ENCODE data around the gene USP9Y. TPM values are rescaled to one million over a fixed set of nuclear protein-coding genes. Genes with fewer than 3 reads are reported as not detected.

Gene USP9Y
- polyA plus RNA-seq, 2 of the 4 experiments (the other 2 are of a cell fraction): 6.2 to 28.8 TPM

DNA sequence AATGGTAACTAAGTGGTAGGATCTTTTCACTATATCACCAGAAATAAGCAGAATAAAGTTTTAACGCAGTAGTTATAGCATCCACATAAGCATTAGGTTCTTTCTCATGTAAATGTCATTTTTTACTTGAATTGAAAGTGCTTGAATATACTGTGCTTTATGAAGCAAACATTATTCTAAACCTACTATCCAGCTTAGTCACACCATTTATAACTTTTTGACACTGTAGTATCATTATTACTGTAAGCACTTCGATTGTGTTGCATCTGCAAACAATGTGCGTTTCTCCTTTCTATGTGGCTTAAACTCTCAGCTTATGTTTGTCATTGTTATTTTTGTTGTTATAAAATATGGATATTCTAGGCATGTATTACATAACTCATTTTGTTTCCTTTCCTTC lies 132.3 kb downstream of the USP9Y start:
- no peak for FAIRE-seq

GRCh38 chrY:12837550-12837949 lies 136.5 kb downstream of the USP9Y start:
- no peaks in the 10 kb centered on the region for H3K4me1 ChIP-seq

More for the DNA sequence above, 132.3 kb downstream of the USP9Y start:
- H3K4me2 ChIP-seq: no peak overlapping the region
- no peak overlapping the region for H3K27ac ChIP-seq
- ChIA-PET POLR2A (no interaction called here), CTCF (no interaction called here)
- 88% methylated on average over 3 of the region's 3 CpGs for WGBS (ENCODE audit: missing lambda C conversion rate)
- H3K4me1 ChIP-seq: no peaks in the 10 kb centered on the region
- no peaks in the 10 kb centered on the region for H3K9me3 ChIP-seq
- TF ChIP-seq RNF2 (IDR thresholded peaks at IDR 0.05; ENCODE audit: borderline replicate concordance, low read depth) (no peak), MAZ (IDR thresholded peaks at IDR 0.05; ENCODE audit: borderline replicate concordance, low read depth, low read length) (no peak), CEBPB (IDR thresholded peaks at IDR 0.05) (no peak), FOSL2 (IDR thresholded peaks at IDR 0.05) (no peak), FOSL2 (CRISPR knock-in tag; IDR thresholded peaks at IDR 0.05) (no peak), ZFP36 (IDR thresholded peaks at IDR 0.05; ENCODE audit: borderline replicate concordance, partially characterized antibody) (no peak), KDM5A (IDR thresholded peaks at IDR 0.05) (no peak), ZSCAN20 (CRISPR knock-in tag; IDR thresholded peaks at IDR 0.05) (no peak), CHD4 (IDR thresholded peaks at IDR 0.05; ENCODE audit: borderline replicate concordance) (no peak), USF2 (IDR thresholded peaks at IDR 0.05) (no peak), RAD21 (conservative IDR thresholded peaks at IDR 0.05 in 1 of 2, IDR thresholded peaks at IDR 0.05 in 1 of 2) (no peak), HMGXB4 (CRISPR knock-in tag; IDR thresholded peaks at IDR 0.05; ENCODE audit: borderline replicate concordance) (no peak), RARB (CRISPR knock-in tag; IDR thresholded peaks at IDR 0.05) (no peak), MYC (IDR thresholded peaks at IDR 0.05; ENCODE audit: borderline replicate concordance, low read length) (no peak), TP53 (CRISPR knock-in tag; IDR thresholded peaks at IDR 0.05) (no peak), ZNF302 (CRISPR knock-in tag; IDR thresholded peaks at IDR 0.05) (no peak), HOXB13 (CRISPR knock-in tag; IDR thresholded peaks at IDR 0.05; ENCODE audit: low read depth) (no peak), KDM1A (IDR thresholded peaks at IDR 0.05; ENCODE audit: low read depth) (no peak), RCOR1 (IDR thresholded peaks at IDR 0.05; ENCODE audit: low read depth, low read length) (no peak)
- TF ChIP-seq, protein P1, sequence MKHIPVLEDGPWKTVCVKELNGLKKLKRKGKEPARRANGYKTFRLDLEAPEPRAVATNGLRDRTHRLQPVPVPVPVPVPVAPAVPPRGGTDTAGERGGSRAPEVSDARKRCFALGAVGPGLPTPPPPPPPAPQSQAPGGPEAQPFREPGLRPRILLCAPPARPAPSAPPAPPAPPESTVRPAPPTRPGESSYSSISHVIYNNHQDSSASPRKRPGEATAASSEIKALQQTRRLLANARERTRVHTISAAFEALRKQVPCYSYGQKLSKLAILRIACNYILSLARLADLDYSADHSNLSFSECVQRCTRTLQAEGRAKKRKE (CRISPR knock-in tag; IDR thresholded peaks at IDR 0.05; ENCODE audit: low read depth): no peak
- TF ChIP-seq, protein P2, sequence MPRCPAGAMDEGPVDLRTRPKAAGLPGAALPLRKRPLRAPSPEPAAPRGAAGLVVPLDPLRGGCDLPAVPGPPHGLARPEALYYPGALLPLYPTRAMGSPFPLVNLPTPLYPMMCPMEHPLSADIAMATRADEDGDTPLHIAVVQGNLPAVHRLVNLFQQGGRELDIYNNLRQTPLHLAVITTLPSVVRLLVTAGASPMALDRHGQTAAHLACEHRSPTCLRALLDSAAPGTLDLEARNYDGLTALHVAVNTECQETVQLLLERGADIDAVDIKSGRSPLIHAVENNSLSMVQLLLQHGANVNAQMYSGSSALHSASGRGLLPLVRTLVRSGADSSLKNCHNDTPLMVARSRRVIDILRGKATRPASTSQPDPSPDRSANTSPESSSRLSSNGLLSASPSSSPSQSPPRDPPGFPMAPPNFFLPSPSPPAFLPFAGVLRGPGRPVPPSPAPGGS (IDR thresholded peaks at IDR 0.05): no peak
- DNase-seq (ENCODE audit: low read depth in 1 of 2, low spot score in 1 of 2) (no peak), ATAC-seq (no peak)
- H3K4me3 ChIP-seq: no peak overlapping the region

More at GRCh38 chrY:12837550-12837949, 136.5 kb downstream of the USP9Y start:
- H3K4me2 ChIP-seq: no peak overlapping the region
- no peak for FAIRE-seq
- TF ChIP-seq SREBF2 (IDR thresholded peaks at IDR 0.05): no peak
- TF ChIP-seq FOSB (CRISPR knock-in tag; IDR thresholded peaks at IDR 0.05): no peak
- TF ChIP-seq HOXB5 (CRISPR knock-in tag; IDR thresholded peaks at IDR 0.05): no peak
- TF ChIP-seq USF2 (IDR thresholded peaks at IDR 0.05): no peak
- POLR2A ChIA-PET: no interaction called here
- H3K27ac ChIP-seq: no peak overlapping the region
- no peak for ATAC-seq
- H3K4me3 ChIP-seq: no peak overlapping the region
- WGBS (ENCODE audit: missing lambda C conversion rate): 100% methylated on average over 1 of the region's 2 CpGs
- CTCF ChIA-PET: no interaction called here
- no peaks in the 10 kb centered on the region for H3K9me3 ChIP-seq
- no peak for DNase-seq (ENCODE audit: low read depth in 1 of 2, low spot score in 1 of 2)
